Activated CD8-positive, alpha-beta T cell treated with anti-CD3 and anti-CD28 coated beads, Interleukin-2, amount 10 ng/mL, durations not matched to agents 7 days and 5 days (primary cell): ENCODE results near the gene SEMA3A. TPM values are rescaled to one million over a fixed set of nuclear protein-coding genes. Genes with fewer than 3 reads are reported as not detected.
"Not testable (repeated sequence)": the region's sequence is repeated elsewhere in the genome, so short reads cannot be mapped to it uniquely, and the experiment has no call there.

Experiments used
- ATAC-seq: fragments of 150-1000 bp; cut with Tn5 transposase; one replicate; pipeline ENCODE4 v1.10.0; 2021; ENCODE audit warnings: moderate library complexity
- CTCF ChIA-PET: fragments of 350-600 bp; sonication (Branson Sonifier 250); formaldehyde crosslinking; loops from one replicate; lab custom pipeline; 2021; ENCODE audit warnings: antibody characterized with exemption; lab: Charles Lee
- POLR2A ChIA-PET: fragments of 350-600 bp; sonication (Branson Sonifier 250); formaldehyde crosslinking; loops from one replicate; lab custom pipeline; 2021; ENCODE audit warnings: antibody characterized with exemption; lab: Charles Lee
- DNase-seq: peaks from one replicate; pipeline ENCODE4 v3.0.0-alpha.2; 2020
- H3K27ac Mint-ChIP-seq: one replicate; pipeline ENCODE4 v1.8.0; 2021; ENCODE audit warnings: mild to moderate bottlenecking, mixed read lengths
- H3K27me3 Mint-ChIP-seq: one replicate; pipeline ENCODE4 v1.8.0; 2021; ENCODE audit warnings: low read depth, mixed read lengths
- H3K36me3 Mint-ChIP-seq: one replicate; pipeline ENCODE4 v1.8.0; 2021; ENCODE audit warnings: low read depth, mixed read lengths
- H3K4me1 Mint-ChIP-seq: one replicate; pipeline ENCODE4 v1.8.0; 2021; ENCODE audit warnings: low read depth, mixed read lengths
- H3K4me3 Mint-ChIP-seq: one replicate; pipeline ENCODE4 v1.8.0; 2021; ENCODE audit warnings: mild to moderate bottlenecking, mixed read lengths
- H3K9me3 Mint-ChIP-seq: one replicate; pipeline ENCODE4 v1.8.0; 2022; ENCODE audit warnings: mixed read lengths; ENCODE audit not compliant: insufficient read depth
- total RNA-seq, 2 experiments: library from RNA; stranded (reverse); gene quantifications; one replicate each; pipeline ENCODE4 v1.2.3, GENCODE V29; 2021

The SEMA3A gene
- total RNA-seq, 2 experiments from 2014 or later = 1.9 to 2.0 TPM

DNA sequence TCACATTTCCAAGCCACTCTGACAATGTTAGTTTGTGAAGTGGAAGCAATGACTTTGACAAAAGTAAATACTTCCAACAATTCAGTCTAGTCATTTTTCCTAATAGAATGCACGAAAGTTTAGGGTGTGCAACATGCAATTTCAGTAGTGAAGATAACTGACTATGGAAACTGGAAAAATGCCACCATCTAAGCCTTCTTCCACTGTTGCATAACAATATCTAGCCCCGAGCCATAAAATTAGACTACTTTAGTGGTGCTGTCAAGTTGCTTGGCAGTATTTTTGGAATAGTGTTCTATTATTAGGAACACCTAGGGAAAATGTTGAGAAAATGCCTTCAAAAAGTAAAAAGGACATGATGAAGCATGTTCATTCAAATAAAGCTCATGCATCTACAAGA, 17.9 kb downstream of the SEMA3A start:
- H3K36me3 Mint-ChIP-seq = no peaks in the 10 kb centered on the region

DNA sequence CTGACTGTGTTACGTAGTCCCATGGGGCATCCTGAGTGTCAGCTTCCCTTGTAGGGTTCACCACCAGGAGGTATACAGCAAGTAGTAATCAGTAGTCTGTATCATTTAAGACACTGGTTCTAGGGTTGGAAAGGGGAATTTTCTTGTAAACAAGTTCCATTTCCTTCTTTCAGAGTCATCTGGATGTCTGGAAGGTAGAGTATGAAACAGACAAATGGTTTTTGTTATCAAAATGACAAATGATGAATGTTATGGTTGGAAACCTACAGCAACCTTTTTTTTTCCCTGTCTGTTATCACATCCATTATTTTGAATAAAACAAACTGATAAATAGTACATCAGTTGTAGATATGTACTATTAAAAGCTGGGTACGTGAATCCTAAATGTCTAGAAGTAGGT, 19.1 kb downstream of the SEMA3A start:
- ATAC-seq = no peak
- POLR2A ChIA-PET = no interaction called here
- CTCF ChIA-PET = no interaction called here
- Mint-ChIP-seq H3K27ac (no peak overlapping the region), H3K9me3 (no peaks in the 10 kb centered on the region), H3K27me3 (no peaks in the 10 kb centered on the region), H3K4me3 (no peak overlapping the region), H3K36me3 (no peaks in the 10 kb centered on the region), H3K4me1 (no peaks in the 10 kb centered on the region)
- DNase-seq = no peak

More for the DNA sequence above, 17.9 kb downstream of the SEMA3A start:
- CTCF ChIA-PET = no interaction called here
- no peak overlapping the region for H3K27ac Mint-ChIP-seq
- H3K9me3 Mint-ChIP-seq = no peaks in the 10 kb centered on the region
- DNase-seq = no peak
- H3K27me3 Mint-ChIP-seq = no peaks in the 10 kb centered on the region
- no peak overlapping the region for H3K4me3 Mint-ChIP-seq
- no peak for ATAC-seq
- H3K4me1 Mint-ChIP-seq = no peaks in the 10 kb centered on the region
- POLR2A ChIA-PET = no interaction called here

DNA sequence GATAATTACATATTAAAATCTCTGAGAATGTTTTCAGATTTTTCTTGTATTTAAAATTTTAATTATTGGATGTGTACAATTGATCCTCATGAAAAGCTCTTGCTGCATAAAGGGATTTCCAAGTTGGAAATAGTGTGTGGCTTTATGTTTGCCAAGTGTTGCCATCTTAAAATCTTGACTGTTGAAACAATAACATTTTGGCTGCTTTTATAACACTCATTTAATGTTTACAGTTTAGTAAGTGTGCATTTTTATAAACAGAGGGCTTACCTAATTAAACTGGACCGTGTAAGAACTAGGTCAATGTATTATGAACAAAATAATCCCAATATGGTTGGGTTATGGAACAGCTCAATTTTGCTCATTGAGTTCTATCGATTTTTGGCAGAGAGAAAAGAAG, 23.9 kb downstream of the SEMA3A start:
- Mint-ChIP-seq H3K27me3 (no peaks in the 10 kb centered on the region), H3K27ac (no peak overlapping the region), H3K9me3 (no peaks in the 10 kb centered on the region), H3K4me1 (no peaks in the 10 kb centered on the region), H3K4me3 (no peak overlapping the region), H3K36me3 (no peaks in the 10 kb centered on the region)
- DNase-seq (no peak), ATAC-seq (no peak)
- ChIA-PET POLR2A (no interaction called here), CTCF (interaction anchor here (1.1 kb wide), 1 partner anchor 23 kb away, joined by 3 read pairs; no protein-coding TSS in a partner anchor)

GRCh38 chr7:84162584-84162983, 32.0 kb downstream of the SEMA3A start:
- Mint-ChIP-seq H3K27ac (no peak overlapping the region), H3K36me3 (no peaks in the 10 kb centered on the region), H3K9me3 (no peaks in the 10 kb centered on the region), H3K27me3 (no peaks in the 10 kb centered on the region), H3K4me3 (no peak overlapping the region), H3K4me1 (no peaks in the 10 kb centered on the region)
- DNase-seq (no peak), ATAC-seq (no peak)
- ChIA-PET CTCF (interaction anchor here (0.7 kb wide), 1 partner anchor 226 kb away, joined by 3 read pairs; no protein-coding TSS in a partner anchor), POLR2A (no interaction called here)

DNA sequence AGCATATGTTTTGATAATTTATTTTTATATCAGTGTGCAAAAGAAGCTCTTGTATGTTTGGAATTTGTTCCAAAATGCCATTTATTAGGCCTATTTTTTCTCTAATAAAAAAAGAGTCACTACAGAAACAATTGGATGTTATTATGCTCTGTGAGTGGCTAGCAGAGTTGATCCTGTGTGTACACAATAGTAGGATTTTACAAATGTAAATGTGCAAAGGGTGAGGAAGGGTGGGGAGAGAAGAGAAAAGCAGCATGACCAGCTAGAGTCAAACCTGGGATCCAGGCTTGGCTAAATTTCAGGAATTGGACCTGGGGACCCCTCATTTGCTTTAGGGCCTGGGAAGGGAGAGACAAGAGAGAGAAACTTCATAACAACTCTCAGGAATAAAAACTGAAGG, 32.5 kb downstream of the SEMA3A start:
- POLR2A ChIA-PET = no interaction called here
- Mint-ChIP-seq H3K4me3 (no peak overlapping the region), H3K9me3 (no peaks in the 10 kb centered on the region), H3K36me3 (no peaks in the 10 kb centered on the region), H3K27me3 (no peaks in the 10 kb centered on the region), H3K27ac (no peak overlapping the region), H3K4me1 (no peaks in the 10 kb centered on the region)
- DNase-seq (no peak), ATAC-seq (no peak)
- CTCF ChIA-PET = interaction anchor here (0.7 kb wide), 1 partner anchor 226 kb away, joined by 3 read pairs; no protein-coding TSS in a partner anchor

- POLR2A ChIA-PET = interaction anchor here (0.6 kb wide), 1 partner anchor 216 kb away, joined by 3 read pairs; no protein-coding TSS in a partner anchor
- H3K9me3 Mint-ChIP-seq = no peaks in the 10 kb centered on the region
- H3K27ac Mint-ChIP-seq = no peak overlapping the region
Observed at GRCh38 chr7:84161398-84161797, 33.2 kb downstream of the SEMA3A start.

GRCh38 chr7:84159435-84159834, 35.2 kb downstream of the SEMA3A start:
- H3K9me3 Mint-ChIP-seq = no peaks in the 10 kb centered on the region
- no peak for ATAC-seq
- H3K27ac Mint-ChIP-seq = no peak overlapping the region
- H3K4me3 Mint-ChIP-seq = no peak overlapping the region
- ChIA-PET POLR2A (no interaction called here), CTCF (no interaction called here)
- no peaks in the 10 kb centered on the region for H3K4me1 Mint-ChIP-seq
- DNase-seq = no peak
- H3K27me3 Mint-ChIP-seq = no peaks in the 10 kb centered on the region
- no peaks in the 10 kb centered on the region for H3K36me3 Mint-ChIP-seq

More at GRCh38 chr7:84161398-84161797, 33.2 kb downstream of the SEMA3A start:
- Mint-ChIP-seq H3K4me3 (no peak overlapping the region), H3K36me3 (no peaks in the 10 kb centered on the region), H3K4me1 (no peaks in the 10 kb centered on the region), H3K27me3 (no peaks in the 10 kb centered on the region)
- CTCF ChIA-PET = no interaction called here
- ATAC-seq (no peak), DNase-seq (no peak)

GRCh38 chr7:84157171-84157570, 37.4 kb downstream of the SEMA3A start:
- POLR2A ChIA-PET = no interaction called here
- H3K36me3 Mint-ChIP-seq = no peaks in the 10 kb centered on the region
- CTCF ChIA-PET = no interaction called here
- ATAC-seq = no peak
- no peaks in the 10 kb centered on the region for H3K4me1 Mint-ChIP-seq
- no peak for DNase-seq
- H3K4me3 Mint-ChIP-seq = no peak overlapping the region
- no peaks in the 10 kb centered on the region for H3K9me3 Mint-ChIP-seq
- H3K27ac Mint-ChIP-seq = no peak overlapping the region
- H3K27me3 Mint-ChIP-seq = no peaks in the 10 kb centered on the region

- DNase-seq (no peak), ATAC-seq (no peak)
- Mint-ChIP-seq H3K4me3 (no peak overlapping the region), H3K27ac (no peak overlapping the region), H3K27me3 (no peaks in the 10 kb centered on the region), H3K36me3 (no peaks in the 10 kb centered on the region), H3K9me3 (no peaks in the 10 kb centered on the region), H3K4me1 (no peaks in the 10 kb centered on the region)
- ChIA-PET CTCF (no interaction called here), POLR2A (interaction anchor here (0.7 kb wide), 1 partner anchor 37 kb away, joined by 3 read pairs; no protein-coding TSS in a partner anchor)
Observed at GRCh38 chr7:84154991-84155781, 39.4 kb downstream of the SEMA3A start.

GRCh38 chr7:84152995-84153394, 41.6 kb downstream of the SEMA3A start:
- CTCF ChIA-PET = no interaction called here
- H3K4me3 Mint-ChIP-seq = no peak overlapping the region
- H3K4me1 Mint-ChIP-seq = no peaks in the 10 kb centered on the region
- POLR2A ChIA-PET = no interaction called here
- ATAC-seq (no peak), DNase-seq (no peak)
- H3K27ac Mint-ChIP-seq = no peak overlapping the region
- no peaks in the 10 kb centered on the region for H3K27me3 Mint-ChIP-seq
- no peaks in the 10 kb centered on the region for H3K36me3 Mint-ChIP-seq
- no peaks in the 10 kb centered on the region for H3K9me3 Mint-ChIP-seq

- CTCF ChIA-PET, DNase-seq, H3K9me3 Mint-ChIP-seq, H3K27me3 Mint-ChIP-seq, H3K4me1 Mint-ChIP-seq, H3K36me3 Mint-ChIP-seq, POLR2A ChIA-PET, H3K4me3 Mint-ChIP-seq, ATAC-seq, H3K27ac Mint-ChIP-seq: not testable (repeated sequence)
Observed at GRCh38 chr7:84150370-84150769, 44.2 kb downstream of the SEMA3A start.

- Mint-ChIP-seq H3K9me3 (no peaks in the 10 kb centered on the region), H3K27me3 (no peaks in the 10 kb centered on the region), H3K4me1 (no peaks in the 10 kb centered on the region), H3K4me3 (no peak overlapping the region), H3K36me3 (no peaks in the 10 kb centered on the region), H3K27ac (no peak overlapping the region)
- ATAC-seq (no peak), DNase-seq (no peak)
- POLR2A ChIA-PET = no interaction called here
- CTCF ChIA-PET = no interaction called here
Observed at GRCh38 chr7:84149573-84149972, 45.0 kb downstream of the SEMA3A start.
